ENCODE results near the gene NEDD4.

DNA sequence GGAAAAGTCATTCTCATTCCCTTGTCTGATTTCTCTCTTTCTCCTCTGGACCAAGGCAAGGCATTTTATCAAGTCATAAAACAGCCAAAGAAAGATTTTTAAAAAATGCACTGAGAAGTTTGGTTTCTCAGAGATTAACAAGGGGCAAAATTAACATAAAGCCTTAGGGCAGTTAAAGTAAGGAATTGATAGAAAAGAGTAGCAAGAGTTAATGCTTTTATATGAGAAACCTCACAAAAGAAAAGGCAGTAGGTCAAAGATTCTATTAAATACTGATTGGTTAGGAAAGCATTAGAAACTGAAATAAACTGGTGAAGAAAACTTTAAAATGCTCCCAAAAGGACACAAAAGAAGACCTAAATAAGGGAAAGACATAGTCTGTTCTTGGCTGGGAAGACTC, 129.5 kb downstream of the NEDD4 start:
- TF ChIP-seq, protein P1, sequence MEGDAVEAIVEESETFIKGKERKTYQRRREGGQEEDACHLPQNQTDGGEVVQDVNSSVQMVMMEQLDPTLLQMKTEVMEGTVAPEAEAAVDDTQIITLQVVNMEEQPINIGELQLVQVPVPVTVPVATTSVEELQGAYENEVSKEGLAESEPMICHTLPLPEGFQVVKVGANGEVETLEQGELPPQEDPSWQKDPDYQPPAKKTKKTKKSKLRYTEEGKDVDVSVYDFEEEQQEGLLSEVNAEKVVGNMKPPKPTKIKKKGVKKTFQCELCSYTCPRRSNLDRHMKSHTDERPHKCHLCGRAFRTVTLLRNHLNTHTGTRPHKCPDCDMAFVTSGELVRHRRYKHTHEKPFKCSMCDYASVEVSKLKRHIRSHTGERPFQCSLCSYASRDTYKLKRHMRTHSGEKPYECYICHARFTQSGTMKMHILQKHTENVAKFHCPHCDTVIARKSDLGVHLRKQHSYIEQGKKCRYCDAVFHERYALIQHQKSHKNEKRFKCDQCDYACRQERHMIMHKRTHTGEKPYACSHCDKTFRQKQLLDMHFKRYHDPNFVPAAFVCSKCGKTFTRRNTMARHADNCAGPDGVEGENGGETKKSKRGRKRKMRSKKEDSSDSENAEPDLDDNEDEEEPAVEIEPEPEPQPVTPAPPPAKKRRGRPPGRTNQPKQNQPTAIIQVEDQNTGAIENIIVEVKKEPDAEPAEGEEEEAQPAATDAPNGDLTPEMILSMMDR (IDR thresholded peaks at IDR 0.05) = no peak
- TF ChIP-seq POLR2A (IDR thresholded peaks at IDR 0.05) = no peak
